PC-3 (cell line): ENCODE measurements around the gene PKP3.

Source experiments
- EZH2 ChIP-seq: fragments of 300-600 bp; sonication (generic); IDR thresholded peaks from one replicate; pipeline ENCODE4 v1.6.1; 2017; ENCODE audit warnings: antibody characterized with exemption, mild to moderate bottlenecking, low read length; ENCODE audit not compliant: unreplicated experiment
- EZH2phosphoT487 ChIP-seq: fragments of 300-600 bp; sonication (generic); IDR thresholded peaks from 2 replicates; pipeline ENCODE4 v1.6.1; 2018; ENCODE audit warnings: mild to moderate bottlenecking, antibody characterized with exemption, low read length, borderline replicate concordance
- TF ChIP-seq, protein P1 (sequence below): fragments of 300-600 bp; sonication (generic); conservative IDR thresholded peaks from 2 replicates; pipeline ENCODE4 v1.5.1; 2017; ENCODE audit warnings: antibody characterized with exemption, low read depth, mild to moderate bottlenecking, low read length

DNA sequence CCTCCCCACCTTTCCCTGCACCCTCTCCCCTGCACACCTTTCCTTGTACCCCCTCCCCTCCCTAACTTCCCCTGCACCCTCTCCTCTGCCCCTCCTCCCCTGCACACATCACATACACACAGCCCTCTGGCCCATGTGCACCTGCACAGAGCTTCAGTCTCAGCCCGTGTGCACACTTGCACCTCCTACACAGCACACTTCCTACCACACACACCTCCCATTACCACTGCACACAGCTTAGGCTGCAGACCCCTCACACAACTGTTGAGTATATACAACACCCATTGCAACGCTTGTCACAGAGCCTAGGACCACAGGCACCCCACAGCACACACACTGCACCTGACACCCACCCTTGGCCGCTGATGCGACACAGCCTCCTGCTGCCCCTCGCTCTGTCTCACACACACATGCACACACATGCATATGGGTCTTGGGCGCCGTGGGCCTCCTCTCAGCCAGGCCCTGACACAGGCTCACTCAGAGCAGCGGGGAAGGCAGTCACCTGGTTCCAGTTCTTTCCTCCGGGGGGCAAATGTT, 20.4 kb downstream of the PKP3 start:
- TF ChIP-seq, protein P1, sequence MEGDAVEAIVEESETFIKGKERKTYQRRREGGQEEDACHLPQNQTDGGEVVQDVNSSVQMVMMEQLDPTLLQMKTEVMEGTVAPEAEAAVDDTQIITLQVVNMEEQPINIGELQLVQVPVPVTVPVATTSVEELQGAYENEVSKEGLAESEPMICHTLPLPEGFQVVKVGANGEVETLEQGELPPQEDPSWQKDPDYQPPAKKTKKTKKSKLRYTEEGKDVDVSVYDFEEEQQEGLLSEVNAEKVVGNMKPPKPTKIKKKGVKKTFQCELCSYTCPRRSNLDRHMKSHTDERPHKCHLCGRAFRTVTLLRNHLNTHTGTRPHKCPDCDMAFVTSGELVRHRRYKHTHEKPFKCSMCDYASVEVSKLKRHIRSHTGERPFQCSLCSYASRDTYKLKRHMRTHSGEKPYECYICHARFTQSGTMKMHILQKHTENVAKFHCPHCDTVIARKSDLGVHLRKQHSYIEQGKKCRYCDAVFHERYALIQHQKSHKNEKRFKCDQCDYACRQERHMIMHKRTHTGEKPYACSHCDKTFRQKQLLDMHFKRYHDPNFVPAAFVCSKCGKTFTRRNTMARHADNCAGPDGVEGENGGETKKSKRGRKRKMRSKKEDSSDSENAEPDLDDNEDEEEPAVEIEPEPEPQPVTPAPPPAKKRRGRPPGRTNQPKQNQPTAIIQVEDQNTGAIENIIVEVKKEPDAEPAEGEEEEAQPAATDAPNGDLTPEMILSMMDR: no peak
- TF ChIP-seq EZH2phosphoT487 (no peak), EZH2 (no peak)
